Stimulated activated CD4-positive, alpha-beta T cell treated with anti-CD3 and anti-CD28 coated beads, Interleukin-4, amount 100 ng/mL, for 48 hours (primary cell): ENCODE data around the gene ACSL4.
A peak's percentile ranks its signal among the peaks of the same experiment; 100 is the strongest.
"Not testable (repeated sequence)": the region's sequence is repeated elsewhere in the genome, so short reads cannot be mapped to it uniquely, and the experiment has no call there.

Experiments used
- DNase-seq, 2 donors: peaks; one replicate each; pipeline ENCODE4 v3.0.0-alpha.2; 2020; ENCODE audit warnings: low read depth in 2 of 2

Gene ACSL4

GRCh38 chrX:109732017-109732801 is 848 bp downstream of the ACSL4 start:
- peak in 1 of 2 donors; percentile 4 for DNase-seq

DNA sequence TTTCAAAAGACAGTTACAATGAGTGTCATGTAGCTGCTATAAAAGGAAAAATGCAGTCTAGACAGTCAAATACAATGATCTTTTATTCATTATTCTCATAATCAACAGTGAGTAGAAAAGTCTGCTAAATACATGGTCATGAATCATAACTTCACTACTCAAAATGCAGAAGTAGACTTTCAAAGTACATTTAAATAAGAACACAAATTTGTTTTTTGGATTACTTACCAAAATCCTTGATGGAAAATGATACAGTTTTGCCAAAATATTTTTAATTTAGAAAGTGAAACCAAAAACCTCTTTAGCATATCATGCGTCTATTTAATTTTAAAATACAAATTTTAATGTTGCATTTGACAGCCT is 4.9 kb downstream of the ACSL4 start:
- DNase-seq = no peak

- not testable (repeated sequence) for DNase-seq
Measured at GRCh38 chrX:109724971-109725370, 8.1 kb downstream of the ACSL4 start.

DNA sequence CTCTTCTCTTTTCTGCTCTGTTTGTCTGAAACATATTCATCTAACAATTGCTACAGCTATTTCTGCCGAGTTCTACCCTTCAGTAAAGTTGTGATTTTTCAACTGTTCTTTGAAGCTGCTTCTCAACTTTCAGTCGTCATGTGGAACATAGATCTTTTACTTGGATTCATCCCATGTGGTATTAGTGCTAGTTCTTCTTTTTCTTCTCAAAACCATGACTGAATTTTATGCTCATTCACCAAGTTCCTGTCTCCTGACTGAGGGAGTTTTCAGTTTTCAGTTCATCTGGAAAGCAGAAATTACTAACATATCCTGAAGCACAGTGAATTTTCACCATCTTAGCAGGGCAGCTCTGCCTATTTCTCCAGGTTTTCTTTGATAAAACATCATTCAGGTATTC is 12.1 kb downstream of the ACSL4 start:
- DNase-seq = no peak

DNA sequence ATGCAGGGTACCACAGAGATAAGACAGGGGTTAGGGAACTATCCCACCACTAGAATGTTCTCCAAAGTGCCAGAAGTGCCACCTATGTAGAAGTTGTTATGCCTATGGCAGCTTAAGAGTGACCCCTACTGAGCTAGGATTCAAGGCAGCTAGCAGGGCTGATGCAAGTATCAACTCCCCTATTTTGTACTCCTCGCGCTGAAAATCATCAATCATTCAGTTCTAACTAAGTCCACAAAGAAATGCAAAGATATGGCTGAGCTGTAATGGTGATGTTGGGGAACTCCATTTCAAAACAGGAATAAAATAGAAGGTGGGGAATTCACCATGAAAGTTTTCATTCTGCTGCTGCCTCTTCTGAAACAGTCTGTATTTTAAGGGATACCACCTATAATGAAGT is 13.8 kb downstream of the ACSL4 start:
- DNase-seq = no peak

GRCh38 chrX:109716431-109717028 is 16.5 kb downstream of the ACSL4 start:
- DNase-seq = no peak

DNA sequence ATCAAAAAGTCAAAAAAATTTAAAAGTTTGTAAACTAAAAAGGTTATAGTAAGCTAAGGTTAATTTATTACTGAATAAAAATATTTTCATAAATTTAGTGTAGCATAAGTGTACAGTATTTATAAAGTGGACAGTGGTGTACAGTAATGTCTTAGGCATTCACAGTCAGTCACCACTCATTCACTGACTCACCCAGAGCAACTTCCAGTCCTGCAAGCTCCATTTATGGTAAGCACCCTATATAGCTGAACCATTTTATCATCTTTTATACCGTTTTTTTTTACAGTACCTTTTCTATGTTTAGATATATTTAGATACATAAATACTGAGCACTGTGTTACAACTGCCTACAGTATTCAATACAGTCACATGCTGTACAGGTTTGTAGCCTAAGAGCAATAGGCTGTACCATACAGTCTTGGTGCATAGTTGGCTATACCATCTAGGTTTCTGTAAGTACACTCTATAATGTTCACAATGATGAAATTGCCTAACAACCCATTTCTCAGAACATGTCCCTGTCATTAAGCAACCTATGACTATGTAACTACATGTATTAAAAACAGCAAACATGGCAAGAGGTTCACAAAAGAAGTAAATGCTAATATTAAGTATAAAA is 18.6 kb downstream of the ACSL4 start:
- DNase-seq = no peak

DNA sequence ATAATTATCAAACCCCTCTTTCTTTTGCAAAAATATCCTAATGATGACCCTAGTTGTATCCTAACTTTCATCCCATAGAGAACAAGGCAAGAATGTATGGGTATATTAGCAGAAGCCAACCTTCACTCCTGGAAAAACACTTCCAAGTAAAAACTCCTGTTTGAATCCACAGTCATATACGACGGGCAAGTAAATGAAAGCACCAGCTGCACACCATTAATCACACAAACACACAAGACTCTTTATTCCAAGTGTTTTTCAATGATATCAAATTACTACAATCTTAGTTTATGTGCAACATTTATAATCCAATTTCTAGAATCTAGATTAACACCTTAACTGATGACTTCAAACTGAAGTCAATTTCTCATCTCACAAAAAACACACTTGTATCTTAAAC is 22.9 kb downstream of the ACSL4 start:
- DNase-seq = no peak

GRCh38 chrX:109709129-109709631 is 23.9 kb downstream of the ACSL4 start:
- no peak for DNase-seq

DNA sequence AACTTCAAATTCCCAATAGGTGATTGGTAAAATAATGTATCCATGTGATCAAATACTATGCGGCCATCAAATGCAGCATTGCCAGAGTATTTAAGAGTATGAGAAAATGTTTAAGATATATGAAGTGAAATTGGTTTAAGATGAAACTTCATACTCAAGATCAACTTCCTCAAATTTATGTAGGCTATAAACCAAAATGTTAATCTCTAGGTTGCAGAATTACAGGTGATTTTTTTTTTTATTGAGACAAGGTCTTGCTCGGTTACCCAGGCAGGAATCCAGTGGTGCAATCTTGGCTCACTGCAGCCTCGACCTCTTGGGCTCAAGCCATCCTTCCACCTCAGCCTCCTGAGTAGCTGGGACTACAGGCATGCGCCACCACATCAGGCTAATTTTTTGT is 25.3 kb downstream of the ACSL4 start:
- DNase-seq = no peak

DNA sequence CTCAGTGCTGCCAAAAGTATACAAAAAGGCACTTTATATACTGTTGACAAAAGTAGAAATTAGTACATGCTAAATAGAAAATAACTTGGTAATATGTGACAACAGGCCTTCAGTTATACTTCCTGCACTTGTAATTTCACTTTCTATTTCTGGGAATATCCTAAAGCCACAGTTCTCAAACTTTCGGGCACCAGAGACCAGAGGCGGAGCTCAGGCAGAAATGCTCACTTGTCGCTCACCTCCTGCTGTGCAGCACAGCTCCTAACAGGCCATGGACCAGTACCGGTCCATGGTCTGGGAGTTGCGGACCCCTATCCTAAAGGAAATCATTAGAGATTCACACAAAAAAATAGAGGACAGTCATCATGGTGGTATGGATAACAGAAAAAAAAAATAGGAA is 25.7 kb downstream of the ACSL4 start:
- no peak for DNase-seq

DNA sequence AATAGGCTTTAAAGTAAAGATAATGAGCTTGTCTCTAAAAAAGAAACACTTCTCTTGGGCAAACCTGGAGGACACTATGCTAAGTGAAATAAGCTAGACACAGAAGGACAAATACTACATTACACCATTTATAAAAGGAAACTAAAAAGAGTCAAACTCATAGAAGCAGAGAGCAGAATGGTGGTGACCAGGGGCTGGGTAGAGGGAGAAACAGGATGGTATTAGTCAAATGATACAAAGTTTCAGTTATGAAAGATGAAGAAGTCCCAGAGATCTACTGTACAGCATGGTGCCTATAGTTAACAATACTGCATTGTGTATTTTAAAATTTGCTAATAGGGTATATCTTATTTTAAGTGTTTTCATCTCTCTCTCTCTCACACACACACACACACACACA is 28.5 kb downstream of the ACSL4 start:
- no peak for DNase-seq

DNA sequence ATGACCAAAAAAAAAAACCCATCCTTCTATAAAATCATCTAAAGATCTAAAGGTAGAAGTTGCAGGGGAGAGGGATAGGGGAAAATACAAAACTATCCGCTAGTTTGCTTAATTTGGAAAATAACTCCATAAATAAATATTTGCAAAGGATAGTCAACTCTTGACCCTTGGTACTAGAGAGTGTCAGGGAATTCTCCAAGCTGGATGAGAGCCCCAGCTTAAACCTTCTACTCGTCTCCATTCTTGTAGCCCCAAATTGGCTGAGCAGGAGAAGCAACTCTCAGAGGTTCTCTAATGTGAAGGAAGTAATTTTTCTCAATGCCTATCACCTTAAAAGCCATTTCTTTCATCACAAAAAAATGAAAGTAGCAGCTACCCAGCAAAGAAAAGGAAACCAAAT is 35.2 kb downstream of the ACSL4 start:
- DNase-seq = no peak

DNA sequence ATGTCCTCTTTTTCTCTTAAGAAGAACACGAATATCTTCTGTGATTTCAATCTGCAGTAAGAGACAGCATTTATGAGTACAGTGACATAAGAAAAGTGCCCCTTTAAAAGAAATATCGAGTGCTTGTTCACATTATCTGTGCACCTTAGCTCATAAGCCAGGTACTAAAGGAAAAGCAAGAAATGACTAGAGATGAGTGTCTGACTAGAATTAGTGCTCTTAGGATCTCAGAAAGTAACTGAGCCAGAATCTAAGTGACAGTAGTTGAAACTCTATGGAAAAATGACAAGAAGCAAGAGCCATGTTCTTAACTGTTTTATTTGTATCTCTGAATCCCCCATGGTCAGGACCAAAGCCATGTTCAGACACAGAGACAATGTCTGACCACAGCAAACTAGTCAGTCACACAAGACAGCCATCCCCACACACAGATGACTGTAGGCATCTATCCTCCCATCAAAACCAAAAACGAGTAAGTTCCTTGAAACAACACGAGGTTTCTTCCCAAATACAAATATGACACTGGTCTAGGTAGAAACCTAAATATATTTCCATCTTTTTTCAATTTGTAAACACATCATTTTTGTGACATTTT is 36.8 kb downstream of the ACSL4 start:
- DNase-seq = no peak

DNA sequence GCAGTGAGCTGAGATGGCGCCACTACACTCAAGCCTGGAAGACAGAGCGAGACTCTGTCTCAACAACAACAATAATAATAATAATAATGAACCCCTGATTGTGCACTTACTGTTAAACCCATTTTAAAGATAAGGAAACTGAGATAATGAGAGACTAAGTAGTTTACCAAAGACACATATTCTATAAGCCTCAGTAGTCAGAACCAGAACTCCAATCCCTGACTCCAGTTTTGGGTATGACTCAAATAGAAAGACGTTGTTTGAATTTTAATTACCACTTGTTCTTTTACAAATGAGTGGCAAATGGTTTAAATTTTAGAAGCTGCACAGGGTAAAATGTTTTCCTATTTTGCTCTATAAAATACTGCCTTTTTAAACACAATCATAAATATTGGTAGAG is 37.4 kb downstream of the ACSL4 start:
- DNase-seq = no peak

GRCh38 chrX:109691752-109692151 is 41.3 kb downstream of the ACSL4 start:
- no peak for DNase-seq

DNA sequence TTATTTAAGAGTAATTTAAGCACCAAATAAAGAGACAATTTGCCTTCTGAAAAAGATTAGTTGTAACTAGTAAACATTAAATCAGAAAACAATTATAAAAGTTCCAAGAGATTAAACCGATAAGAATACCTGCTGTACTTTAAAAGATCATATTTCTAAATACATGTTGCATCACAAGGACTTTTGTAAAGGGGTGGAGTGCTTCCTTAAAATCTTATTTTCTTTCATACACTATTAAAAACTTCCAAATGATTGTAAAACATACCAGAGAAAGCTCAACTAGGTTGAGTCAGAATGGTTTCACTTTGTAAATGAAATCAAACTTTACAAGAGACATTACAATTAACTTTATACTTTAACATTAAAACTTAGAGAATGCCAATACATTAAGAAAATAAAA is 41.8 kb downstream of the ACSL4 start:
- DNase-seq = no peak

DNA sequence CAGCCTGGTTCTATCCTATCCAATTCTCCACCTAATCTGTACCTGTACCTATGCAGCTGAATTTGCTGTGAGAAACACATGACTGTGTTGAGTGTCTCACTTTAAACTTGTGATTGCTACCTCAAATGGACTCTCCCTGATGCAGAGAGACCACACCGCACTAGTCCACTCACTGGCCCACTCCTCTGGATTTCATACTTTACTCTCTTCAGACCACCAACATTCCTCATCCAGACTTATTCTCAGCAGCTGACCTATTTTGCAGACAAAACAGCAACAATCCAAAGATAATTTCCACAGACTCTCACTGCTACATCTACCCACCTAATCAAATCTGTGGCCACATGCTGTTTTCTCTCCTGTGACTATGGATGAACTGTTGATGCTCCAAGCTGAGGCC is 45.2 kb downstream of the ACSL4 start:
- no peak for DNase-seq

- DNase-seq = no peak
Measured at GRCh38 chrX:109685656-109686078, 47.4 kb downstream of the ACSL4 start.

DNA sequence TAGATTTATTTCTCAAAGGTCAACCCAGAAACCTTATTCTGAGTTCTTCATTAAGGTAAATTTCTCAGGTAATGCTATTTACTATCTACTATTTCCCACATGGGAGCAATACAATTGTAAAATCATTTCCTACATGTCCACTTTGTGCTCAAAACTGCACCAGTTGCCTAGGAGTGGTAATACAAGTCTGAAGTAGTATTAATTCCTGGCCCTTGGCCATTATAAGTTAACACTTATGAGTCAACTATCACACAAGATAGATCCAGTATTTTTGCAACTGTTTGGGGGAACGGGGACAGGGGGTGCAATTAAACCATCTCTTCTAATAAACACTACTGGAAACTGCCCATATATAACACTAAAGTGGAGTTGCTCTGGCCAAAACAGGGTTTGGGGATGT is 48.9 kb downstream of the ACSL4 start:
- no peak for DNase-seq

GRCh38 chrX:109681475-109682081 is 51.5 kb downstream of the ACSL4 start:
- DNase-seq = no peak

- DNase-seq = no peak
Measured at GRCh38 chrX:109679820-109680219, 53.2 kb downstream of the ACSL4 start.
